K562 (cell line): ENCODE measurements around the gene PET100. TPM values are rescaled to one million over a fixed set of nuclear protein-coding genes. Genes with fewer than 3 reads are reported as not detected.

Experiments
- CBX3 ChIP-seq, 2 experiments: IDR thresholded peaks; 1 replicate in 1 of 2; 2 replicates in 1 of 2; pipeline ENCODE4 v1.6.1; 2012; ENCODE audit warnings: inconsistent platforms in 2 of 2, low read length in 2 of 2, borderline replicate concordance in 1 of 2, control low read depth in 1 of 2
- ETS2 ChIP-seq: IDR thresholded peaks from 2 replicates; pipeline ENCODE4 v1.6.1; 2016; ENCODE audit warnings: borderline replicate concordance, missing genetic modification characterization, mild to moderate bottlenecking, moderate library complexity, missing compliant biosample characterization; ENCODE audit not compliant: poor library complexity, severe bottlenecking
- KDM1A ChIP-seq, 2 experiments: fragments of 450-650 bp; IDR thresholded peaks; 2 replicates each; pipeline ENCODE4 v1.6.1; 2016; ENCODE audit warnings: mild to moderate bottlenecking in 2 of 2
- RCOR1 ChIP-seq, 2 experiments: IDR thresholded peaks; 2 replicates each; pipeline ENCODE4 v1.6.1; 2012; ENCODE audit warnings: low read depth in 2 of 2, low read length in 2 of 2, borderline replicate concordance in 1 of 2, improper control_type of control experiment in 1 of 2
- SIRT6 ChIP-seq: IDR thresholded peaks from one replicate; pipeline ENCODE4 v1.6.1; 2012; ENCODE audit warnings: low read depth, mild to moderate bottlenecking, control low read depth, inconsistent platforms, low read length, moderate library complexity
- TEAD4 ChIP-seq, 2 experiments: sonication (generic) in 1 of 2; formaldehyde crosslinking in 1 of 2; IDR thresholded peaks; 2 replicates each; pipeline versions ENCODE4 v1.6.1 to v1.8.0; 2012 to 2022; ENCODE audit warnings: borderline replicate concordance in 1 of 2, inconsistent platforms in 1 of 2, low read length in 1 of 2, mild to moderate bottlenecking in 1 of 2, missing genetic modification reagents in 1 of 2
- polyA plus RNA-seq, 8 experiments: library from polyadenylated mRNA; depleted of rRNA in 4 of 8; stranded (reverse) in 5 of 8; unstranded in 3 of 8; fragments of >200 nt; fragmentation: Nextera tagmentation in 2 of 8; fragmentation: Illumina TruSeq in 1 of 8; extraction: Ambion mirVana in 2 of 8; extraction: Trizol in 1 of 8; gene quantifications; 2 replicates each; pipeline versions ENCODE4 v1.2.1 to v1.2.3, GENCODE V29; 2011 to 2014; ENCODE audit warnings: inconsistent platforms in 1 of 8, missing spikeins in 1 of 8
- total RNA-seq, 7 experiments: library from RNA; depleted of rRNA in 6 of 7; stranded (reverse); fragments of >200 nt in 6 of 7; fragmentation: Illumina TruSeq in 2 of 7; extraction: Trizol in 2 of 7; gene quantifications; 2 replicates each; pipeline versions ENCODE4 v1.2.1 to v1.2.3, GENCODE V29; 2011 to 2021; ENCODE audit warnings: low replicate concordance in 1 of 7
- TF ChIP-seq, protein P1 (sequence below): fragments of 450-650 bp; IDR thresholded peaks from 2 replicates; pipeline ENCODE4 v1.6.1; 2016; ENCODE audit warnings: mild to moderate bottlenecking, moderate library complexity
- TF ChIP-seq, protein P2 (sequence below), 2 experiments: IDR thresholded peaks in 1 of 2; conservative IDR thresholded peaks in 1 of 2; 2 replicates each; pipeline ENCODE4 v1.6.1; 2016; ENCODE audit warnings: low read depth in 2 of 2, mild to moderate bottlenecking in 1 of 2, missing compliant biosample characterization in 1 of 2, missing genetic modification characterization in 1 of 2, moderate library complexity in 1 of 2
- TF ChIP-seq, protein P3 (sequence below): fragments of 450-650 bp; IDR thresholded peaks from 2 replicates; pipeline ENCODE4 v1.6.1; 2017; ENCODE audit warnings: mild to moderate bottlenecking, moderate library complexity

PET100 gene
- total and polyA plus RNA-seq, 9 of the 15 experiments (the other 6 are each of a cell fraction or from before 2014, with no cell fraction given): 62.3 to 351 (median 98.3) TPM

DNA sequence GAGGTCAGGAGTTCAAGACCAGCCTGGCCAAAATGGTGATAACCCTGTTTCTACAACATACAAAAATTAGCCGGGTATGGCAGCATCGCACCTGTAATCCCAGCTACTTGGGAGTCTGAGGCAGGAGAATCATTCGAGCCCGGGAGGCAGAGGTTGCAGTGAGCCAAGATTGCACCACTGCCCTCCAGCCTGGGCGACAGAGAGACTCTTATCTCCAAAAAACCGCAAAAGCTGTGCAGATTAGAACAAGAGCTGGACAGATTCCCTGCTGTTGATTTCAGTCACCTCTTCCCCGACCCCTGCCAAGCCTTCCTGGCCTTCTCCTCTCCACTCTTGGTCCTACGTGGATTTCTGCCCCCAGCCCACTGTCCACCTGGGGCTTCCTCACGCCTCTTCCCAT, 25.7 kb upstream of the PET100 start (continued):
- TF ChIP-seq, protein P1, sequence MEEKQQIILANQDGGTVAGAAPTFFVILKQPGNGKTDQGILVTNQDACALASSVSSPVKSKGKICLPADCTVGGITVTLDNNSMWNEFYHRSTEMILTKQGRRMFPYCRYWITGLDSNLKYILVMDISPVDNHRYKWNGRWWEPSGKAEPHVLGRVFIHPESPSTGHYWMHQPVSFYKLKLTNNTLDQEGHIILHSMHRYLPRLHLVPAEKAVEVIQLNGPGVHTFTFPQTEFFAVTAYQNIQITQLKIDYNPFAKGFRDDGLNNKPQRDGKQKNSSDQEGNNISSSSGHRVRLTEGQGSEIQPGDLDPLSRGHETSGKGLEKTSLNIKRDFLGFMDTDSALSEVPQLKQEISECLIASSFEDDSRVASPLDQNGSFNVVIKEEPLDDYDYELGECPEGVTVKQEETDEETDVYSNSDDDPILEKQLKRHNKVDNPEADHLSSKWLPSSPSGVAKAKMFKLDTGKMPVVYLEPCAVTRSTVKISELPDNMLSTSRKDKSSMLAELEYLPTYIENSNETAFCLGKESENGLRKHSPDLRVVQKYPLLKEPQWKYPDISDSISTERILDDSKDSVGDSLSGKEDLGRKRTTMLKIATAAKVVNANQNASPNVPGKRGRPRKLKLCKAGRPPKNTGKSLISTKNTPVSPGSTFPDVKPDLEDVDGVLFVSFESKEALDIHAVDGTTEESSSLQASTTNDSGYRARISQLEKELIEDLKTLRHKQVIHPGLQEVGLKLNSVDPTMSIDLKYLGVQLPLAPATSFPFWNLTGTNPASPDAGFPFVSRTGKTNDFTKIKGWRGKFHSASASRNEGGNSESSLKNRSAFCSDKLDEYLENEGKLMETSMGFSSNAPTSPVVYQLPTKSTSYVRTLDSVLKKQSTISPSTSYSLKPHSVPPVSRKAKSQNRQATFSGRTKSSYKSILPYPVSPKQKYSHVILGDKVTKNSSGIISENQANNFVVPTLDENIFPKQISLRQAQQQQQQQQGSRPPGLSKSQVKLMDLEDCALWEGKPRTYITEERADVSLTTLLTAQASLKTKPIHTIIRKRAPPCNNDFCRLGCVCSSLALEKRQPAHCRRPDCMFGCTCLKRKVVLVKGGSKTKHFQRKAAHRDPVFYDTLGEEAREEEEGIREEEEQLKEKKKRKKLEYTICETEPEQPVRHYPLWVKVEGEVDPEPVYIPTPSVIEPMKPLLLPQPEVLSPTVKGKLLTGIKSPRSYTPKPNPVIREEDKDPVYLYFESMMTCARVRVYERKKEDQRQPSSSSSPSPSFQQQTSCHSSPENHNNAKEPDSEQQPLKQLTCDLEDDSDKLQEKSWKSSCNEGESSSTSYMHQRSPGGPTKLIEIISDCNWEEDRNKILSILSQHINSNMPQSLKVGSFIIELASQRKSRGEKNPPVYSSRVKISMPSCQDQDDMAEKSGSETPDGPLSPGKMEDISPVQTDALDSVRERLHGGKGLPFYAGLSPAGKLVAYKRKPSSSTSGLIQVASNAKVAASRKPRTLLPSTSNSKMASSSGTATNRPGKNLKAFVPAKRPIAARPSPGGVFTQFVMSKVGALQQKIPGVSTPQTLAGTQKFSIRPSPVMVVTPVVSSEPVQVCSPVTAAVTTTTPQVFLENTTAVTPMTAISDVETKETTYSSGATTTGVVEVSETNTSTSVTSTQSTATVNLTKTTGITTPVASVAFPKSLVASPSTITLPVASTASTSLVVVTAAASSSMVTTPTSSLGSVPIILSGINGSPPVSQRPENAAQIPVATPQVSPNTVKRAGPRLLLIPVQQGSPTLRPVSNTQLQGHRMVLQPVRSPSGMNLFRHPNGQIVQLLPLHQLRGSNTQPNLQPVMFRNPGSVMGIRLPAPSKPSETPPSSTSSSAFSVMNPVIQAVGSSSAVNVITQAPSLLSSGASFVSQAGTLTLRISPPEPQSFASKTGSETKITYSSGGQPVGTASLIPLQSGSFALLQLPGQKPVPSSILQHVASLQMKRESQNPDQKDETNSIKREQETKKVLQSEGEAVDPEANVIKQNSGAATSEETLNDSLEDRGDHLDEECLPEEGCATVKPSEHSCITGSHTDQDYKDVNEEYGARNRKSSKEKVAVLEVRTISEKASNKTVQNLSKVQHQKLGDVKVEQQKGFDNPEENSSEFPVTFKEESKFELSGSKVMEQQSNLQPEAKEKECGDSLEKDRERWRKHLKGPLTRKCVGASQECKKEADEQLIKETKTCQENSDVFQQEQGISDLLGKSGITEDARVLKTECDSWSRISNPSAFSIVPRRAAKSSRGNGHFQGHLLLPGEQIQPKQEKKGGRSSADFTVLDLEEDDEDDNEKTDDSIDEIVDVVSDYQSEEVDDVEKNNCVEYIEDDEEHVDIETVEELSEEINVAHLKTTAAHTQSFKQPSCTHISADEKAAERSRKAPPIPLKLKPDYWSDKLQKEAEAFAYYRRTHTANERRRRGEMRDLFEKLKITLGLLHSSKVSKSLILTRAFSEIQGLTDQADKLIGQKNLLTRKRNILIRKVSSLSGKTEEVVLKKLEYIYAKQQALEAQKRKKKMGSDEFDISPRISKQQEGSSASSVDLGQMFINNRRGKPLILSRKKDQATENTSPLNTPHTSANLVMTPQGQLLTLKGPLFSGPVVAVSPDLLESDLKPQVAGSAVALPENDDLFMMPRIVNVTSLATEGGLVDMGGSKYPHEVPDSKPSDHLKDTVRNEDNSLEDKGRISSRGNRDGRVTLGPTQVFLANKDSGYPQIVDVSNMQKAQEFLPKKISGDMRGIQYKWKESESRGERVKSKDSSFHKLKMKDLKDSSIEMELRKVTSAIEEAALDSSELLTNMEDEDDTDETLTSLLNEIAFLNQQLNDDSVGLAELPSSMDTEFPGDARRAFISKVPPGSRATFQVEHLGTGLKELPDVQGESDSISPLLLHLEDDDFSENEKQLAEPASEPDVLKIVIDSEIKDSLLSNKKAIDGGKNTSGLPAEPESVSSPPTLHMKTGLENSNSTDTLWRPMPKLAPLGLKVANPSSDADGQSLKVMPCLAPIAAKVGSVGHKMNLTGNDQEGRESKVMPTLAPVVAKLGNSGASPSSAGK: no peak
- TF ChIP-seq ETS2 (tag) (no peak), RCOR1 (IDR thresholded peaks at IDR 0.05; ENCODE audit: borderline replicate concordance in 1 of 2, low read depth in 2 of 2, low read length in 2 of 2) (peak in 1 of 2 experiments; percentile 68; a peak in 2 of 4 replicates), TEAD4 (IDR thresholded peaks at IDR 0.05; ENCODE audit: low read length) (no peak), TEAD4 (CRISPR knock-in tag; IDR thresholded peaks at IDR 0.05; ENCODE audit: borderline replicate concordance) (no peak), CBX3 (IDR thresholded peaks at IDR 0.05; ENCODE audit: borderline replicate concordance in 1 of 2, low read length in 2 of 2) (no peak), SIRT6 (no peak), KDM1A (IDR thresholded peaks at IDR 0.05) (peak; percentile 70 to 76)
- TF ChIP-seq, protein P2, sequence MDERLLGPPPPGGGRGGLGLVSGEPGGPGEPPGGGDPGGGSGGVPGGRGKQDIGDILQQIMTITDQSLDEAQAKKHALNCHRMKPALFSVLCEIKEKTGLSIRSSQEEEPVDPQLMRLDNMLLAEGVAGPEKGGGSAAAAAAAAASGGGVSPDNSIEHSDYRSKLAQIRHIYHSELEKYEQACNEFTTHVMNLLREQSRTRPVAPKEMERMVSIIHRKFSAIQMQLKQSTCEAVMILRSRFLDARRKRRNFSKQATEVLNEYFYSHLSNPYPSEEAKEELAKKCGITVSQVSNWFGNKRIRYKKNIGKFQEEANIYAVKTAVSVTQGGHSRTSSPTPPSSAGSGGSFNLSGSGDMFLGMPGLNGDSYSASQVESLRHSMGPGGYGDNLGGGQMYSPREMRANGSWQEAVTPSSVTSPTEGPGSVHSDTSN (CRISPR knock-in tag; IDR thresholded peaks at IDR 0.05; ENCODE audit: low read depth): no peak
- TF ChIP-seq, protein P2 (tag; conservative IDR thresholded peaks at IDR 0.05; ENCODE audit: low read depth): no peak
- TF ChIP-seq, protein P3, sequence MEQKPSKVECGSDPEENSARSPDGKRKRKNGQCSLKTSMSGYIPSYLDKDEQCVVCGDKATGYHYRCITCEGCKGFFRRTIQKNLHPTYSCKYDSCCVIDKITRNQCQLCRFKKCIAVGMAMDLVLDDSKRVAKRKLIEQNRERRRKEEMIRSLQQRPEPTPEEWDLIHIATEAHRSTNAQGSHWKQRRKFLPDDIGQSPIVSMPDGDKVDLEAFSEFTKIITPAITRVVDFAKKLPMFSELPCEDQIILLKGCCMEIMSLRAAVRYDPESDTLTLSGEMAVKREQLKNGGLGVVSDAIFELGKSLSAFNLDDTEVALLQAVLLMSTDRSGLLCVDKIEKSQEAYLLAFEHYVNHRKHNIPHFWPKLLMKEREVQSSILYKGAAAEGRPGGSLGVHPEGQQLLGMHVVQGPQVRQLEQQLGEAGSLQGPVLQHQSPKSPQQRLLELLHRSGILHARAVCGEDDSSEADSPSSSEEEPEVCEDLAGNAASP: no peak
